GM21526 (cell line): ENCODE results near the gene PRX.
"Not testable (repeated sequence)": the region's sequence is repeated elsewhere in the genome, so short reads cannot be mapped to it uniquely, and the experiment has no call there.

Experiments
- ATAC-seq: cut with Tn5 transposase; IDR thresholded peaks from one replicate; pipeline ENCODE4 v1.9.1; 2021; ENCODE audit warnings: moderate library complexity; ENCODE audit not compliant: unreplicated experiment, low FRiP score

PRX gene

DNA sequence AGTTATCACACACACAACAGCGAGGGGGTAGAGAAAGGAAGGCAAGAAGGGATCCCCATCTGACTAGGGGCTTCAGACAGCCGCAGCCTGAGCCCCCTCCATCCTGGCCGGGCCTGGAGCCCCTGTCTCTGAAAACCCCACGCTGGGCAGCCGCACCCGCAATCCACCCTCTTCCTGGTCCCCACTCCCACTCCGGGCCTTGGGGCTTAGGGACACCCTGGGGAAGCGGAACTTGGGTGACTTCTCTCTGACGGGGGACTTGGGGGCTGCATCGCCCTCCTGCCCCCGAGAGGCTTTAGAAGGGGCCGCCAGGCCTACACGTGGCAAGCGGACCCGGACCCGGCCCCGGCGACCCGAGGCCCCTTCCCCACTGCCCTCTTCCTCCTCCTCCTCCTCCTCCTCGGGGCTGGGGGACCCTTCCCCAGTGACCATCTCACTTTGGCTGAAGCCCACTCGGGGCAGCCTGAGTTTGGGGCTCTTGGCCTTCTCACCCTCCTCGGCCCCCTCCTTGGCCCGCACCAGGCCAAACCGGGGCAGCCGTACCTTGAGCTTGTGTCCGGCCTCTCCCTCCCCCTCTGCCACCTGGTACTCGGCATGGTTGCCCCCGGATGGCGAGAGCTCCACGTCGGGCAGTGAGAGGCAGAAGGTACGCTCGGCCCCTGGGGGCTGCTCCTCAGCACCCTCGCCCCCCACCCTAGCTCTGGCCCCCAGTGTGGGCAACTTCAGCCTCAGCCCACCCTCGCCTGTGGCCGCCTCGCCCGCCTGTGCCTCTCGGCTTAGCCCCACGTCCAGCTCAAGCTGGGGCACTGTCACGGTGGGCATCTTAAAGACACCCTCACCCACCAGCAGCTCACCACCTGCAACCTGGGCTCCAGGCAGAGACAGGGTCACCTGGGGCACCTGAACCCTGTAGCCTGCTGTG lies 19.0 kb downstream of the PRX start:
- ATAC-seq, result no peak

DNA sequence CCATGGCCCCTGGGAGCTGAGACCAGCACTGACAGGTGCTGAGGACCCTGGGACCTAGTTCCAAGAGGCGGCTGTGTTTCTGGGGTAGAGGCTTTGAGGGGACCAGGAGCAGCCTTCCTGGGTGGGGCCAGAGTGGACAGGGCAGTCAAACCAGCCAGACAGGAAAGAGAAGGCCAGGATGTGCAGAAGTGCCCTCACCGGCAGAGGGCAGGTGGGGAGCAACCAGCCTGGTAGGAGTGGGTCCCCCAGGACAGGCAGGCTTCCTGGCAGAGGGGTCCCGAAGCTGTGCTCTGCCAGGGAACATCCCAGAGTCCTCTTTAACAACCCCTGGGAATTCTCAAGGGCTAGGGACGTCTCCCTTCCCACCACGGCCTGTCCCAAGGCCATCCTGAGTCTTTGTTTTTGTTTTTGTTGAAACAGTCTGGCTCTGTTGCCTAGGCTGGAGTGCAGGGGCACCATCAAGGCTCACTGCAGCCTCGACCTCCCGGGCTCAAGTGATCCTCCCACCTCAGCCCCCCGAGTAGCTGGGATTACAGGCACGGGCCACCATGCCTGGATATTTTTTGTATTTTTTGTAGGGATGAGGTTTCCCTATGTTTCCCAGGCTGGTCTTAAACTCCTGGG lies 20.2 kb downstream of the PRX start:
- no peak for ATAC-seq

DNA sequence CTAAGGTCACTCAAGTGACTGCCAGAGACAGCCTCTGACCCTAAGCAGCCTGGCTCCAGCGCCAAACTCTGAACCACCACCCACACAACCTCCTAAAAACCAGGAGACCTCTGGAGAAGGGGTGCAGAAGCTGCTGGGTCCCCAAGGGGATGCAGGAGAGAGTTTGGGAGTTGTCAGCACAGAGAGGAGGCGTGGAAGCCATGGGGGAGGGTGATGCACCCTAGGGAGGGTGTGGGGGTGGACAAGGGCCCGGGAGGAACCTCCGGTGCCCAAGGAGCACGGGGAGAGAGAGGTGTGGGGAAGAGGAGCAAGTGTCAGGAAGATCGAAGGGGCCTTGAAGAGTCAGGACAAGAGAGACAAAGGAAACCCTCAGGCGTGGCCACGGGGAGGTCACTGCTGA lies 21.1 kb downstream of the PRX start:
- no peak for ATAC-seq

DNA sequence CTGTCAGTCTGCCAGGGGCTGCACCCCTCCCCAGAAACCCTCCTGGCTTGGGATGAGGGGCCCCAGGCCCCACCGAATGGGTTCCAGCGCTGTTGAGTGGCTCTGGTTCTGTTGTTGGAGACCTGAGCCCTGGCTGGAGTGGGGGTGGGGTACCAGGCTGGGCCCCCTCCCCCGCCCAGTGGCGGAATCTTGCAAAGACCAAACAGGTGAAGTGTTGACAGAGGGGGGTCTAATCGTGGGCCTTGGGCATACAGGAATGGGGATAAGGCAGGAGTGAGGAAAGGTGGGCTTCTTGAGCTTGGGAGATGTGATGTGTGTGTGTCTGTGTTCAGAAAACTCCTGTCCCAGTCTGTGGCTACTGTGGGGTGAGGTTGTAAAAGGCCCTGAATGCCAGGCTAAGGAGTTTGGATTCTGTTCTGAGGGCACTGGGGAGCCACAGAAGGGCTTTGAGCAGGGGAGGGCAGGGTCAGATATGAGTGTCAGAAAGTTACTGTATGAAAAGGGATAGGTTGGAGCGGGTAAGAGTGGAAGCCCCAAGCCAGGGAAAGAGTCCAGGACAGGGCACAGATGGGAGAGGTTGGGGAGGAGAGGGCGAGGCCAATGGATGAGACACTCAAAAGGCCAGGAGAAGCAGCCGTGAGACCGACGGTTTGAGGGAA lies 23.0 kb downstream of the PRX start, which contains the start of gene HIPK4:
Gene HIPK4, minus strand, starts transcription at position 98 of the 659 bp plus-strand sequence. CDS start 279 bp downstream, outside the sequence.
- no peak for ATAC-seq

DNA sequence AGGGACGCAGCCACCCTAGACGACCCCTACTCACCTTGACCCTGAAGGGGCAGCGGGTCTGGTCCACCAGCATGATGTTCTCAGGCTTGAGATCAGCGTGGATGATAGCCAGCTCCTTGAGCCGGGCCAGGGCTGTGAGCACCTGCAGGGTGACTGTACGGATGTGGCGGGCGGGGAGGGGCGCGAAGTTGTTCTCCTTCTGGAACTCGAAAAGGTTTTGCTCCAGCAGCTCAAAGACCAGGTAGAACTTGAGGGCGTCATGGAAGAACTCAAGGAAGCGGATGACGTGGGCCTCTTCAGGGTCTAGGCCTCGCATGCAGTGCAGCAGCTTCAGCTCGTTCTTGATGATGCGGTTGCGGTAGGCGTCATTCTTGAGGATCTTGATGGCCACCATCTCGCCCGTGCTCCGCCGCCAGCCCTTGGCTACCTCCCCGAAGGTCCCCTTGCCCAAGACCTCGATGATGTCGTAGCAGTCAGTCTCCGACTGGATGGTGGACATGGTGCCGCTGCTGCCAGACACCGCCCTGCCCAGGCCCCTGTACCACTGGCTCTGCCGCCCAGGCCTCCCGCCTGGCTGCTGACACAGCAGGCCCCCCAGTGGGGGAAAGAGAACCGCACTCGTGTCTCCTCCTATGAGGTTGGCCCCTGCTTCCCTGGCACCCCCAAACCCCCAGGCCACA lies 23.6 kb downstream of the PRX start:
- ATAC-seq, result no peak

DNA sequence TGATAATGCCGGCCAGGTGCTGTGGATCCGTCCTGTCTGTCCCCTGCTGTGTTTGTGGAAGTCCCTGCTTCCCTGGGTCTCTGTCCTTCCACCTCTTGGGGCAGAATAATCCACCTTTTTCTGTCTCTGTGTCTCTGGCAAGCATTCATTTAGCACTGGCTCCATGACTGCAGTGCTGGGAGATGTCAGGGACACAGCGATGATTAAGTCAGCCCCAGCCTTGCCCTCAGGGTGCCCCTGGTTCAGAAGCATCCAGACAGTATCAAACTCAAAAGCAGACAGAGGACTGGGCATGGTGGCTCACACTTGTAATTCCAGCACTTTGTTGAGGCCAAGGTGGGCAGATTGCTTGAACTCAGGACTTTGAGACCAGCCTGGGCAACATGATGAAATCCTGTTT lies 24.7 kb downstream of the PRX start:
- ATAC-seq, result no peak

DNA sequence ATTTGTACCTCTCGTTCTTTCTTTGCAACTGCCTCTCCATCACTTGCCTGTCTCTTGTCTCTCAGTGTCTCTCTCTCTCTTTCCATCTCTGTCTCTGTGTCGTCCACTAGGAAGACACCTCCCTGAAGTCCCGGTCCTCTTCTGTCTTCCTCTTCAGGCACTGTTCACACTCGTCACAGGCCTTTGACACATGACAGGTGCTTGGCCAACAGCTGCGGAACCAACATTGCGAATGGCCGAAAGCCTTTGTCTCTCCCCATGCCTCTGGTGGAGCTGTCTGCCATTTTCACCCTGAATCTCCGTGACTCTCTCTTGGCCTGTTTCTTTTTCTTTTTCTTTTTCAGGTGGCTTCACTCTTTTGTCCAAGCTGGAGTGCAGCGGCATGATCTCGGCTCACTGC lies 26.0 kb downstream of the PRX start:
- no peak for ATAC-seq

DNA sequence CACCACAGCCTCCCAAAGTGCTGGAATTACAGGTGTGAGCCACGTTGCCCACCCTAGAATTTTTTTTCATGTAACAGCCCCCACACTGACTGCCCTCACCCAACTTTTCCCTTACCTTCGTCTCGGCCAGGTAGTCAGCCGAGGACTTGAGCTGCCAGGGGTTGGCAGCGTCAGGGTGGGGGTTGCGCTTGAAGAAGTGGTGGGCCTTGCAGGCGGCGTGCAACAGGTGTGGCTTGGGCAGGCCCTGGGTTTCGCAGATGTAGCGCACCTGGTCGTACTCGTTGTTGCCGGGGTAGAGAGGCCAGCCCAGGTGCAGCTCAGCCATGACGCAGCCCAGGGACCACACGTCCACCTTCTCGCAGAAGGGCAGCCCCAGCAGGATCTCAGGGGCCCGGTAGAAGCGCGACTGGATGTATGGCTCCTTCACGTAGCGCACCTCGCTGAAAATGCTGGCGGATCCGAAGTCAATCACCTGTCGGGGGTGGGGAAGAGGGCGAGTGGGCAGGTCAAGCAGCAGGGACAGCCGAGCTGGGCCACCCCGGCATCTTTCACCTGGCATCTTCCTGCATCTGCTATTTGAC lies 29.4 kb downstream of the PRX start:
- ATAC-seq, result no peak

DNA sequence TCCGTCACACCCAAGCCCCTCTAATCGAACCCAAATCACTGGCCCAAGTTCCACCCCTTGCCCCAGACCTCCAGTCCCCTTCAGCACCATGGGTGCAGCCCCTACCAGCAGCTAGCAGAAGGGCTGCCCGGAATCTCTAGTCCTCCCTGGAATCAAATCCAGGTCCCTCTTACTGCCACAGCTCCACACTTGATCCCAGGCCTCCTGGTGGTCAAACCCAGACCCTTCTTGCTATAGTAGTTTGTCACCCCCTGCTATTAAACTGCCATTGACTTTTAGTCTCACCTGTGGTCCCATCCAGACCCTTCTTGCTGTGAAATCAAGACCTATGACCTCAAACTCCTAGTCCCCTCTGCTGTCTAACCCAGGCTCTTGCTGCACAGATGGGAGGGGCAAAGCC lies 31.9 kb downstream of the PRX start:
- ATAC-seq, result no peak

DNA sequence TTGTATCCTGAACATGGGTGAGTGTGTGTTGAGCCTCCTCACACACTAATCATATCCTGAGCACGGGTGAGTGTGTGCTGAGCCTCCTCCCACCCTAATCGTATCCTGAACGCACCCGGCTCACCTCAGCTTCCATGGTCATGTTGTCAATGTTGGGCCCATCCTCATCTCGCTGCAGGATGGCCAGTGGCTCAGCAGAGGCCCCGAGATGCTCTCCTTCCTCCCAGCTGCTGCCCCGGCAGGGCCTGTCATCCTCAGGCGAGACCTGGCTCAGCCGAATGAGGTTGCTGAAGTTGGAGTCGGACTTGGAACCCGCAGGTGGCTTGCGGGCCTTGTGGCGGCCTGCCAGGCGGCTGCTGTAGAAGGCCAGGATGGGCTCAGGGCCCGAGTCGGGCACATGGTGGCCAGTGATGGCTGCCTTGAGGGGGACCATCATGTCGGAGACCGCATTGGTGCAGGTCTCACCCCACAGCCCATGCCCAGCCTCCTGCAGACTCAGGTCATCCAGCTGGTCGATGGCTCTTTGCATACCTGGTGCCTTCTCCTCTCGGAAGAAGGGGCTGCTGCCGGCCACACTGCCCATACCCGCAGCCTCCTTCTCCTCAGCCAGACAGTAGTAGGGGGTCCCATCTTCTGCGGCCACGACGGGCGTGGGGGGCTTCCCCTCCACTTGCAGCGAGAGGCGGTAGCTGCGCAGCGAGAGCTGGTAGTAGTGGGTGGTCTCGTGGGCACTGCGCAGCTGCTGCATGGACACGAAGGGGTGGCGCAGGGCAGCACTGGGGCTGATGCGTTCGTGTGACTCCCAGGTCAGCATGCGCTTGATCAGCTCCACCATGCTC lies 32.8 kb downstream of the PRX start:
- no peak for ATAC-seq

DNA sequence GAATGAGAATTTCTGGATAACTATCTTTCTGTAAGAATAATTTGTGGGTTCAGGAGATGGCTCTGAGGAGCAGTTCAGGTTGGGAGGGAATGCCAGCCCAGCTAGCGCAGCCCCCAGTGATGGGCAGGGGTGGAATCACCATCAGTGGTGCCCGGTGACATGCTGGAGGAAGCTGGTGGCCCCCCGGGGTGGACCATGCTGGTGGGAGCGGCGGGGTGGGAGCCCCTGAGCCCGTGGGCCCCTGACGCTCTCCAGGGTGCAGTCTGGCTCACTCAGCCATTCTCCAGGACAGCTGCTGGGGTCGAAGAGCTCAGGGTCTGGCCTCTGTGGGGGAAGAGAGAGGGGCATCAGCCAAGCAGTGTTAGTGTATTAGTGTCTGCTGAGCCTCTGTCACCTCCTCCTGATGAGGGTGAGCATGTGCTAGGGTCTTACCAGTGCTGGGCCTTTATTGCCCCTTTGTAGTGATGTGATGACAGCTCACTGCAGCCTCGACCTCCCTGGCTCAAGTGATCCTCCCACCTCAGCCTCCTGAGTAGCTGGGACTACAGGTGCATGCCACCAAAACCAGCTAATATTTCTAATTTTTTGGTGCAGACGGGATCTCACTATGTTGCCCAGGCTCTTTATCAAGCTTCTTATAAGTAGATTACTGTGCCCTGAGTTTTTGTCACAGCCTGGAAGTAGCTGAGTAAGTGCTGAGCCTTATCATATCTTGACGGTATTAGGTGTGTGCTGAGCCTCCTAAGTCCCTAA lies 33.6 kb downstream of the PRX start:
- ATAC-seq, result no peak

DNA sequence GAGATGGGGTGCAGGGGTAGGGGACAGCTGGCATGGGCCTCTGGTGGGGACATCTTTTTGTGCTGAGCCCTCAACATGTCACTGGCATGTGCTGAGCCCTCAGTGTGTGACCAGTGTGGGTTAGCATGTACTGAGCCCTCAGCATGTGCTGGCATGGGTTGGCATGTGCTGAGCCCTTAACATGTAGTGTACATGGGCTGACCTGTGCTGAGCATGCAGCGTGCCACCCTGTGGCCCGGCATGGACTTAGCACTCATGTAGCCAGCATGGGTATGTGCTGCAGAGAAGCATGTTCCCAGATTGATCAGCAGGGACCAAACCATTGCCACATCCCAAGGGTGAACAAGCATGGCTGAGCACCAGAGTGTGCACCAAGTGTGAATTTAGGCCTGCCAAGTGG lies 34.7 kb downstream of the PRX start:
- ATAC-seq, result no peak

DNA sequence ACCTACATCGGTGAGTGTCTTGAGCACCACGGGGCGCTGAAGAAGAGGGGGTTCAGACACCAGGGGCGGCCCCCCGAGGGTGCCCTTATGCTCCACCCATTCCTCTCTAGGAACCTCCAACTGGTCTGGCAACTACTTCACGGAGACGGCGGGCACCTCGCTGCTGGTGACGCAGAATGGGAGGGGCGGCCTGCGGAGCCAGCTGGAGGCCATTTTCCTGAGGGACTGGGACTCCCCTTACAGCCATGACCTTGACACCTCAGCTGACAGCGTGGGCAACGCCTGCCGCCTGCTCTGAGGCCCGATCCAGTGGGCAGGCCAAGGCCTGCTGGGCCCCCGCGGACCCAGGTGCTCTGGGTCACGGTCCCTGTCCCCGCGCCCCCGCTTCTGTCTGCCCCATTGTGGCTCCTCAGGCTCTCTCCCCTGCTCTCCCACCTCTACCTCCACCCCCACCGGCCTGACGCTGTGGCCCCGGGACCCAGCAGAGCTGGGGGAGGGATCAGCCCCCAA lies 35.2 kb downstream of the PRX start:
- ATAC-seq, result no peak

DNA sequence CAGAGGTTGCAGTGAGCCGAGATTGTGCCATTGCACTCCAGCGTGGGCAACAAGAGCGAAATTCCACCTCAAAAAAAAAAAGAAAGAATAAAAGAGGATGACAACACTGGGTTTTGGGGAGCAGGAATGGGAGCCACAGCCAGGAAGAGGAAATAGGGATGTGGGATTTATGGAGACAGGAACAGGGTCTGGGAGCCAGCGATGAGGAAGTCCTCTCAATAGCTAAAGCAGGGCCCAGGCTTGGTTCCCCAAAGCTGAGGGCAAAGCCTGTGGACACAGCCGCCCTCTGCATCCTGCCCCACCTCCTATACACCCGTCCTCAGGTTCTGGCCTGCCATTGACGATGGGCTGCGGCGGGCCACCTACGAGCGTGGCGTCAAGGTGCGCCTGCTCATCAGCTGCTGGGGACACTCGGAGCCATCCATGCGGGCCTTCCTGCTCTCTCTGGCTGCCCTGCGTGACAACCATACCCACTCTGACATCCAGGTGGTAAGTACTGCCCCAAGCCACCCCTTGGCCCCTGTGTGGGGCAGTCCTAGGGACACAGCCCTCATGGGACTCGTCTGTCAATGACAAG lies 36.8 kb downstream of the PRX start:
- ATAC-seq, result no peak

DNA sequence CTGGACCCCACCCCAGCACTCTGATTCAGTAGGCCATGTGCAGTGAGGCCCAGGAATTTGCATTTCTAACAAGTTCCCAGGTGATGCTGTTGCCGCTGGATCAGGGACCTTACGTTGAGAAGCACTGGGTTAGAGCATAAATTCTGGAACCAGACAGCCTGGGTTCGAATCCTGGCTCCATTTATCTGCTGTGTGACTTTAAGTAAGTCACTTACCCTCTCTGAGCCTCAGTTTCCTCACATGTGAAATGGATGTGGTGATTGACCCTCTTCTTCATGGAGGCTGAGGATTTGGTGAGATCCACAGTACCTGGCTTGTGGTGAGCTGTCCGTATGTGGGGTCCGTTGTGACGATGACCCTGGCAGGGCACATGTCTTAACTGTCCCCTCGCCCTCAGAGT lies 39.1 kb downstream of the PRX start:
- ATAC-seq, result no peak

DNA sequence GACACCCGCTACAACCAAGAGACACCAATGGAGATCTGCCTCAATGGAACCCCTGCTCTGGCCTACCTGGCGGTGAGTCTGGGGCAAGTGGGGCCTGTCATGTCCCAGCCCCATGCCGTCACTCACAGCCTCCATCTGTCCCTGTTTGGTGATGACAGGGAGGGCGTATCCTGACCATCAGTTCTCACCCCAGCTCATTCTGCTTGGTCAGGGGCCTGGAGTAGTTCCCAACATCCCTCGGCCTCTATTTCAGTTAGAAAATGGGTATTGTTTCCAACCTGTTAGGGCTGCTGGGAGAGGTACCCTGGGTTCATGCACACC lies 41.4 kb downstream of the PRX start:
- no peak for ATAC-seq

DNA sequence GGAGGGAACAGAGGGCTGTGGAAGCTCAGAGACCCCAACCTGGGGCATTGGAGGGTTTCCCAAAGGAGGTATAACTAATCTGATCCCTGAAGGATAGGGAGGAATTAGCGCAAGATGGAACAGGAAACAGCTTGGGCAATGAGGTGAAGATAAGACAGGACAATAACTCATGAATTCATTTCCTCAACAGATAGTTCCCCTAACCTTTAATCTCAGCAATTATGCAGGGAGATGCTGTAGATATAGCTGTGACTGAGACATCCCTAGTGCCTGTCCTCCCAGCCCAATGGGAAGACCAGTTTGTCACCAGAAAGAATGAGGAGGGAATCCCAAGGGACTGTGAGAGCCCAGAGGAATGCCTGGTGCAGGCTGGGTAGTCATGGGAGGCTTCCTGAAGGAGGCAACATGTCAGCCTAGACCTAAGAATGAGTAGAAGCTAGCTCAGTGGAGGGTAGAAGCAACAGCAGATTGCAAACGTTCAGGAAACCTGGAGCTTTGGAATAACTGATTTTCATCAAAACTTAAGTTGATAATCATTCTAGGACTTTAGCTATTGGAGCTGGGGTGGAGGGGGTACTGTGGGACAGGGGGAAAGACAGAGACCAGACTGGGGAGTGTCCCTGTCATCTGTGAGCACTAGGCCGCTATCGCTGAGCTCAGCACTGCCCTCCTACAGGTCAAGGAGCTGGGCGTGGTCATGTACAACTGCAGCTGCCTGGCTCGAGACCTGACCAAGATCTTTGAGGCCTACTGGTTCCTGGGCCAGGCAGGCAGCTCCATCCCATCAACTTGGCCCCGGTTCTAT lies 42.0 kb downstream of the PRX start:
- no peak for ATAC-seq

DNA sequence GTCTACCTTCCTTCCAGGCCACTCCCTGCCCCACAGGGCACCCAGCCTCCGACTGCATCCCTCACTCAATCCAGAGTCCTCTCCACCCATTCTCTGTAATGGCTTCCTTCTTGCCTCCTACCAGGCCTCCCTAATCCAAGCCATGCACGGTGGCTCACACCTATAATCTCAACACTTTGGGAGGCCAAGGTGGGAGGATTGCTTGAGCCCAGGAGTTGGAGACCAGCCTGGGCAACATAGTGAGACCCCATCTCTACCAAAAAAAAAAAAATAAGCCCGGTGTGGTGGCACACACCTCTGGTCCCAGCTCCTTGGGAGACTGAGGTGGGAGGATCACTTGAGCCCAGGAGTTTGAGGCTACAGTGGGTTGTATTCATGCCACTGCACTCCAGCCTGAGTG lies 42.9 kb downstream of the PRX start:
- not testable (repeated sequence) for ATAC-seq
